ENCODE data around the gene PLIN5.

Gene PLIN5

GRCh38 chr19:4521888-4522242 lies 13.2 kb downstream of the PLIN5 start:
- Histone ChIP-seq H3K4me1 (ENCODE audit: control insufficient read depth, insufficient read depth, low read length, poor library complexity, severe bottlenecking) (no peaks in the 10 kb centered on the region), H3K27me3 (replicated peaks; ENCODE audit: control insufficient read depth, insufficient read depth, low read length, poor library complexity, severe bottlenecking) (no peaks in the 10 kb centered on the region), H3K27ac (ENCODE audit: insufficient read depth, low read length, poor library complexity, severe bottlenecking) (no peak overlapping the region), H3K9me3 (ENCODE audit: control insufficient read depth, low read length) (no peaks in the 10 kb centered on the region), H3K4me3 (ENCODE audit: insufficient read depth, low read depth, low read length, poor library complexity, severe bottlenecking) (no peak overlapping the region), H3K36me3 (ENCODE audit: control insufficient read depth, insufficient read depth, low read length) (no peaks in the 10 kb centered on the region)
- DNase-seq: no peak

GRCh38 chr19:4521170-4521887 lies 13.7 kb downstream of the PLIN5 start:
- Histone ChIP-seq H3K4me1 (ENCODE audit: control insufficient read depth, insufficient read depth, low read length, poor library complexity, severe bottlenecking) (no peaks in the 10 kb centered on the region), H3K27me3 (replicated peaks; ENCODE audit: control insufficient read depth, insufficient read depth, low read length, poor library complexity, severe bottlenecking) (no peaks in the 10 kb centered on the region), H3K36me3 (ENCODE audit: control insufficient read depth, insufficient read depth, low read length) (no peaks in the 10 kb centered on the region), H3K9me3 (ENCODE audit: control insufficient read depth, low read length) (no peaks in the 10 kb centered on the region), H3K4me3 (ENCODE audit: insufficient read depth, low read depth, low read length, poor library complexity, severe bottlenecking) (no peak overlapping the region), H3K27ac (ENCODE audit: insufficient read depth, low read length, poor library complexity, severe bottlenecking) (no peak overlapping the region)
- DNase-seq: no peak

- H3K27ac ChIP-seq (ENCODE audit: insufficient read depth, low read length, poor library complexity, severe bottlenecking): no peak overlapping the region
- H3K36me3 ChIP-seq (ENCODE audit: control insufficient read depth, insufficient read depth, low read length): no peaks in the 10 kb centered on the region
- H3K4me3 ChIP-seq (ENCODE audit: insufficient read depth, low read depth, low read length, poor library complexity, severe bottlenecking): no peak overlapping the region
- no peak for DNase-seq
- H3K4me1 ChIP-seq (ENCODE audit: control insufficient read depth, insufficient read depth, low read length, poor library complexity, severe bottlenecking): no peaks in the 10 kb centered on the region
- no peaks in the 10 kb centered on the region for H3K27me3 ChIP-seq (replicated peaks; ENCODE audit: control insufficient read depth, insufficient read depth, low read length, poor library complexity, severe bottlenecking)
- no peaks in the 10 kb centered on the region for H3K9me3 ChIP-seq (ENCODE audit: control insufficient read depth, low read length)
Measured at GRCh38 chr19:4519521-4520277, 15.3 kb downstream of the PLIN5 start.

DNA sequence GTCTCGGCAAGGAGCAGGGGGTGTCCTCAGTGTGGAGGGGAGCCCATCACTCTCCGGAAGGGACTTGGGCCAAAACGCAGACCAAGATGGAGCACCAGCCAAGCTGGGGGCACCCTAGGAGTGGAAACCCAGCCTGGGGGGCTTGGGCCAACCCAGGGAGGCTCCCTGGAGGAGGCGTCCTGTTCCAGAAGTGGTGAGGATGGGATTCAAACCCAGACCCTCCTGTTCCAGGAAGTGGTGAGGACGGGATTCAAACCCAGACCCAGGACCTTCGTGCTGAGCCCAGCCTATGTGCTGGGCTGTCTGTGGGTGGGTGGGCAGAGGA lies 15.9 kb downstream of the PLIN5 start:
- no peaks in the 10 kb centered on the region for H3K27me3 ChIP-seq (replicated peaks; ENCODE audit: control insufficient read depth, insufficient read depth, low read length, poor library complexity, severe bottlenecking)
- no peak for DNase-seq
- H3K4me1 ChIP-seq (ENCODE audit: control insufficient read depth, insufficient read depth, low read length, poor library complexity, severe bottlenecking): no peaks in the 10 kb centered on the region
- H3K4me3 ChIP-seq (ENCODE audit: insufficient read depth, low read depth, low read length, poor library complexity, severe bottlenecking): no peak overlapping the region
- no peak overlapping the region for H3K27ac ChIP-seq (ENCODE audit: insufficient read depth, low read length, poor library complexity, severe bottlenecking)
- no peaks in the 10 kb centered on the region for H3K9me3 ChIP-seq (ENCODE audit: control insufficient read depth, low read length)
- H3K36me3 ChIP-seq (ENCODE audit: control insufficient read depth, insufficient read depth, low read length): no peaks in the 10 kb centered on the region

DNA sequence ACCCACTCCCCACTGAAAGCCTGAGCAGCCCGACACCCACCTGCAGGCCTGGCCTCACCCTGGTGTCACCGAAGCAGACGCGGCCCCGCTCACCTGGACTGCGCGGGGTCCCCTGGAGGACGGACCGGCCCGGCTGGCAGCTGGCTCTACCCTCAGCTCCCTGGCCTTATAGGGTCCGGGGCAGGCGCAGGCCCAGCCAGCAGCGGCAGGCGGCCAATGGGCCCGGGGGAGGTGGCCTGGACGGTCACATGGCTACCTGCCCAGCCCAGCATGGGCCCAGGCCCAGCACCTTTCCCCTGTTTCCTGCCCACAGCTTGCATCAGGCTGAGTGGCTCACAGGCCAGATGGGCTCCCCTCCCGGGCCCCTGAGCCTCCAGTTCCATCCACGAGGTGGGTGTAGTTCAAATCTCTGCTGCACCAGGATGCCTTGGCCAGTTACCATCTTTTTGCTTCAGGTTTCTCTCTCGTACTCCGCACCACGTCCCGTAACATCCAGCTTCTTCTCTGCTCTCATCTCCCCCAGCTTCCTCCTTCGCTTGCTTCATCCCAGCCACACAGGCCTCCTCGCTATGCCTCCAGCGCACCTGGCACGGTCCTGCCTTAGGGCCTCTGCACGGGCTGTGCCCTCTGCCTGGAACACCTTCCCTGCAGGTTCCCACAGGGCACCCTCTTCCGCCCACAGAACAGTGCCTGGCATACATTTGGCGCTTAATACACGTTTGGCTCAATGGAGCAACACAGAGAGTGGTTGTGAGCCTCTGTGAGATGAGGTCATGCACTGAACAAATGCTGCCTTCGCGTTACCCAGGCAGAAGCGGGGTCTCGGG lies 16.5 kb downstream of the PLIN5 start, which contains the start of gene PLIN4:
Gene PLIN4 (minus strand): TSS at position 142 of the 827 bp plus-strand sequence. CDS start 214 bp downstream, outside the sequence.
- Histone ChIP-seq H3K4me1 (ENCODE audit: control insufficient read depth, insufficient read depth, low read length, poor library complexity, severe bottlenecking) (no peaks in the 10 kb centered on the region), H3K4me3 (ENCODE audit: insufficient read depth, low read depth, low read length, poor library complexity, severe bottlenecking) (no peak within 1 kb of the TSS), H3K9me3 (ENCODE audit: control insufficient read depth, low read length) (no peaks in the 10 kb centered on the region), H3K27me3 (replicated peaks; ENCODE audit: control insufficient read depth, insufficient read depth, low read length, poor library complexity, severe bottlenecking) (no peaks in the 10 kb centered on the region), H3K27ac (ENCODE audit: insufficient read depth, low read length, poor library complexity, severe bottlenecking) (no peak within 1 kb of the TSS), H3K36me3 (ENCODE audit: control insufficient read depth, insufficient read depth, low read length) (no peaks in the 10 kb centered on the region)
- no peak for DNase-seq

- no peak for DNase-seq
- Histone ChIP-seq H3K36me3 (ENCODE audit: control insufficient read depth, insufficient read depth, low read length) (no peaks in the 10 kb centered on the region), H3K4me1 (ENCODE audit: control insufficient read depth, insufficient read depth, low read length, poor library complexity, severe bottlenecking) (no peaks in the 10 kb centered on the region), H3K9me3 (ENCODE audit: control insufficient read depth, low read length) (no peaks in the 10 kb centered on the region), H3K27me3 (replicated peaks; ENCODE audit: control insufficient read depth, insufficient read depth, low read length, poor library complexity, severe bottlenecking) (no peaks in the 10 kb centered on the region), H3K4me3 (ENCODE audit: insufficient read depth, low read depth, low read length, poor library complexity, severe bottlenecking) (no peak overlapping the region), H3K27ac (ENCODE audit: insufficient read depth, low read length, poor library complexity, severe bottlenecking) (no peak overlapping the region)
Measured at GRCh38 chr19:4517451-4518057, 17.5 kb downstream of the PLIN5 start.

DNA sequence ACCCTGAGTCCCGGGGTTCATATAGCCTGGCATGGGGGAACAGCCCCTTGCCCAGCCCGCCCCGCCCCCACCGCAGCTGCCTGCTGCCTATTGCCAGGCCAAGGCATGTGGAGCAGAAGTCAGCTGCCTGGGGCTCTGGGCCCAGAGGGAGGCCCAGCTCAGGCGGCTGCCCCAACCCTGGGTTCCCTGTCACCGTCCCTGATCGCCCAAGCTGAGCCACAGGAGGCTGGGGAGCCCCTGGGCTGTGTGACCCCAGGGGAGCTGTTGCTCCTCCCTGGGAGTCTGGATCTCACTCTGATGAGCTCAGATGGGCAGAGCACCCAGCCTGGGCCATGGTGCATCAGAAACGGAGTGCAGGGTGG lies 18.1 kb downstream of the PLIN5 start:
- no peaks in the 10 kb centered on the region for H3K36me3 ChIP-seq (ENCODE audit: control insufficient read depth, insufficient read depth, low read length)
- no peak overlapping the region for H3K27ac ChIP-seq (ENCODE audit: insufficient read depth, low read length, poor library complexity, severe bottlenecking)
- H3K9me3 ChIP-seq (ENCODE audit: control insufficient read depth, low read length): no peaks in the 10 kb centered on the region
- no peaks in the 10 kb centered on the region for H3K27me3 ChIP-seq (replicated peaks; ENCODE audit: control insufficient read depth, insufficient read depth, low read length, poor library complexity, severe bottlenecking)
- no peaks in the 10 kb centered on the region for H3K4me1 ChIP-seq (ENCODE audit: control insufficient read depth, insufficient read depth, low read length, poor library complexity, severe bottlenecking)
- no peak for DNase-seq
- no peak overlapping the region for H3K4me3 ChIP-seq (ENCODE audit: insufficient read depth, low read depth, low read length, poor library complexity, severe bottlenecking)

- DNase-seq: no peak
- H3K4me1 ChIP-seq (ENCODE audit: control insufficient read depth, insufficient read depth, low read length, poor library complexity, severe bottlenecking): no peaks in the 10 kb centered on the region
- H3K4me3 ChIP-seq (ENCODE audit: insufficient read depth, low read depth, low read length, poor library complexity, severe bottlenecking): no peak overlapping the region
- no peaks in the 10 kb centered on the region for H3K9me3 ChIP-seq (ENCODE audit: control insufficient read depth, low read length)
- no peaks in the 10 kb centered on the region for H3K27me3 ChIP-seq (replicated peaks; ENCODE audit: control insufficient read depth, insufficient read depth, low read length, poor library complexity, severe bottlenecking)
- H3K36me3 ChIP-seq (ENCODE audit: control insufficient read depth, insufficient read depth, low read length): no peaks in the 10 kb centered on the region
- H3K27ac ChIP-seq (ENCODE audit: insufficient read depth, low read length, poor library complexity, severe bottlenecking): no peak overlapping the region
Measured at GRCh38 chr19:4516199-4516938, 18.7 kb downstream of the PLIN5 start.

GRCh38 chr19:4515732-4516131 lies 19.3 kb downstream of the PLIN5 start:
- Histone ChIP-seq H3K27ac (ENCODE audit: insufficient read depth, low read length, poor library complexity, severe bottlenecking) (no peak overlapping the region), H3K4me1 (ENCODE audit: control insufficient read depth, insufficient read depth, low read length, poor library complexity, severe bottlenecking) (no peaks in the 10 kb centered on the region), H3K9me3 (ENCODE audit: control insufficient read depth, low read length) (no peaks in the 10 kb centered on the region), H3K4me3 (ENCODE audit: insufficient read depth, low read depth, low read length, poor library complexity, severe bottlenecking) (no peak overlapping the region), H3K36me3 (ENCODE audit: control insufficient read depth, insufficient read depth, low read length) (no peaks in the 10 kb centered on the region), H3K27me3 (replicated peaks; ENCODE audit: control insufficient read depth, insufficient read depth, low read length, poor library complexity, severe bottlenecking) (no peaks in the 10 kb centered on the region)
- DNase-seq: no peak
